Activated T-helper 1 cell treated with anti-CD3 and anti-CD28 coated beads, Interleukin-12 subunit alpha, Interleukin-12 subunit beta, Interleukin-2, Interleukin-4 antibody, amounts not matched to agents 30 ng/mL and 10 ng/mL and 1 ng/mL, durations not matched to agents 14 hours and 24 hours and 36 hours (primary cell): Measurements from ENCODE around the gene GOLGA8A. TPM values are rescaled to one million over a fixed set of nuclear protein-coding genes. Genes with fewer than 3 reads are reported as not detected.
"Not testable (repeated sequence)": the region's sequence is repeated elsewhere in the genome, so short reads cannot be mapped to it uniquely, and the experiment has no call there.

Source experiments
- DNase-seq: peaks from one replicate; pipeline ENCODE4 v3.0.0; 2021; ENCODE audit warnings: low spot score
- H3K27ac Mint-ChIP-seq: one replicate; pipeline ENCODE4 v1.8.0; 2021; ENCODE audit warnings: mild to moderate bottlenecking, mixed read lengths
- H3K27me3 Mint-ChIP-seq: one replicate; pipeline ENCODE4 v1.8.0; 2022; ENCODE audit warnings: mild to moderate bottlenecking, moderate library complexity, mixed read lengths; ENCODE audit not compliant: insufficient read depth
- H3K36me3 Mint-ChIP-seq: one replicate; pipeline ENCODE4 v1.8.0; 2021; ENCODE audit warnings: low read depth, mixed read lengths
- H3K4me1 Mint-ChIP-seq: one replicate; pipeline ENCODE4 v1.8.0; 2021; ENCODE audit warnings: low read depth, mixed read lengths
- H3K4me3 Mint-ChIP-seq: one replicate; pipeline ENCODE4 v1.8.0; 2021; ENCODE audit warnings: mild to moderate bottlenecking, moderate library complexity, mixed read lengths
- H3K9me3 Mint-ChIP-seq: one replicate; pipeline ENCODE4 v1.8.0; 2021; ENCODE audit warnings: mixed read lengths
- intact Hi-C: fragments of 100-400 bp; cut with micrococcal nuclease; formaldehyde crosslinking; loops from one replicate; pipeline ENCODE4 v1.15.1; 2024
- total RNA-seq: library from RNA; stranded (reverse); gene quantifications from 2 replicates; pipeline ENCODE4 v1.2.3, GENCODE V29; 2022

GOLGA8A gene
- total RNA-seq, 1 donor from 2014 or later = 264 TPM

GRCh38 chr15:34397637-34398259, 39.9 kb downstream of the GOLGA8A start:
- H3K36me3 Mint-ChIP-seq, H3K9me3 Mint-ChIP-seq, H3K4me3 Mint-ChIP-seq, H3K27ac Mint-ChIP-seq, intact Hi-C loops, H3K27me3 Mint-ChIP-seq, H3K4me1 Mint-ChIP-seq, DNase-seq: not testable (repeated sequence)

GRCh38 chr15:34392981-34393380, 44.6 kb downstream of the GOLGA8A start:
- H3K4me1 Mint-ChIP-seq, H3K36me3 Mint-ChIP-seq, H3K4me3 Mint-ChIP-seq, intact Hi-C loops, H3K27ac Mint-ChIP-seq, H3K27me3 Mint-ChIP-seq, DNase-seq, H3K9me3 Mint-ChIP-seq: not testable (repeated sequence)

- H3K27ac Mint-ChIP-seq, H3K27me3 Mint-ChIP-seq, H3K9me3 Mint-ChIP-seq: not testable (repeated sequence)
Observed at GRCh38 chr15:34389594-34390086, 48.0 kb downstream of the GOLGA8A start.

More at GRCh38 chr15:34389594-34390086, 48.0 kb downstream of the GOLGA8A start:
- DNase-seq, H3K36me3 Mint-ChIP-seq, H3K4me3 Mint-ChIP-seq, H3K4me1 Mint-ChIP-seq, intact Hi-C loops: not testable (repeated sequence)

Other genes starting within 250 kb of the GOLGA8A start
- 37.6 and 42.1 TPM in 2 replicates for gene KATNBL1, start 227.7 kb downstream of the GOLGA8A start, total RNA-seq
- 97.0 and 102 TPM in 2 replicates for gene EMC4, start 212.8 kb downstream of the GOLGA8A start, total RNA-seq
- gene SLC12A6, start 100.0 kb downstream of the GOLGA8A start, total RNA-seq = 33.2 and 36.4 TPM in 2 replicates
- gene NOP10, start 94.7 kb downstream of the GOLGA8A start, total RNA-seq = 257 and 267 TPM in 2 replicates
- not detected in 2 replicates for gene NUTM1, start 94.5 kb downstream of the GOLGA8A start, total RNA-seq
- 78.0 and 80.8 TPM in 2 replicates for gene LPCAT4, start 70.6 kb downstream of the GOLGA8A start, total RNA-seq
- 228 and 239 TPM in 2 replicates for gene GOLGA8B, start 145.8 kb upstream of the GOLGA8A start, total RNA-seq